Suprapubic skin (tissue), 4 donors: Measurements from ENCODE around the gene HOXB3. TPM values are rescaled to one million over a fixed set of nuclear protein-coding genes. Genes with fewer than 3 reads are reported as not detected.

Experiments
- DNase-seq, 2 donors: peaks; one replicate each; pipeline ENCODE4 v3.0.0-alpha.2; 2019; ENCODE audit warnings: low spot score in 2 of 2
- H3K27ac ChIP-seq: fragments of 200-600 bp; sonication (generic); one replicate; pipeline ENCODE4 v1.5.1; 2019
- H3K27me3 ChIP-seq: fragments of 200-600 bp; sonication (generic); one replicate; pipeline ENCODE4 v1.5.1; 2019
- H3K36me3 ChIP-seq: fragments of 200-600 bp; sonication (generic); one replicate; pipeline ENCODE4 v1.5.1; 2019
- H3K4me1 ChIP-seq: fragments of 200-600 bp; sonication (generic); one replicate; pipeline ENCODE4 v1.5.1; 2019
- H3K4me3 ChIP-seq: fragments of 200-600 bp; sonication (generic); one replicate; pipeline ENCODE4 v1.5.1; 2019; ENCODE audit warnings: mild to moderate bottlenecking
- H3K9me3 ChIP-seq: fragments of 200-600 bp; sonication (generic); one replicate; pipeline ENCODE4 v1.5.1; 2019
- EP300 ChIP-seq: sonication (generic); formaldehyde crosslinking; IDR thresholded peaks from one replicate; pipeline ENCODE4 v1.6.1; 2017; ENCODE audit warnings: antibody characterized with exemption
- POLR2A ChIP-seq, 2 donors: fragments of 450-650 bp; IDR thresholded peaks; one replicate each; pipeline ENCODE4 v1.6.1; 2017; ENCODE audit warnings: antibody characterized with exemption in 2 of 2, mild to moderate bottlenecking in 2 of 2, moderate library complexity in 2 of 2
- POLR2AphosphoS5 ChIP-seq, 3 donors: sonication (generic); formaldehyde crosslinking; IDR thresholded peaks; one replicate each; pipeline ENCODE4 v1.6.1; 2017; ENCODE audit warnings: antibody characterized with exemption in 3 of 3
- WGBS: methylation state at CpG from one replicate; pipeline ENCODE4 v1.1.5; 2018; 5-methylcytosine and 5-hydroxymethylcytosine counted together
- total RNA-seq, 4 donors: library from RNA; depleted of rRNA; stranded (reverse); fragments of >200 nt; gene quantifications; one replicate each; pipeline ENCODE4 v1.1.0, GENCODE V29; 2016
- TF ChIP-seq, protein P1 (sequence below), 2 donors: fragments of 200-600 bp in 1 of 2; fragments of 450-650 bp in 1 of 2; sonication (generic) in 1 of 2; IDR thresholded peaks; one replicate each; pipeline ENCODE4 v1.5.1; 2016 to 2019; ENCODE audit warnings: antibody characterized with exemption in 2 of 2, mild to moderate bottlenecking in 1 of 2, moderate library complexity in 1 of 2

The HOXB3 gene
- total RNA-seq, 4 donors from 2014 or later: 2.3 to 20.8 (median 3.9) TPM

DNA sequence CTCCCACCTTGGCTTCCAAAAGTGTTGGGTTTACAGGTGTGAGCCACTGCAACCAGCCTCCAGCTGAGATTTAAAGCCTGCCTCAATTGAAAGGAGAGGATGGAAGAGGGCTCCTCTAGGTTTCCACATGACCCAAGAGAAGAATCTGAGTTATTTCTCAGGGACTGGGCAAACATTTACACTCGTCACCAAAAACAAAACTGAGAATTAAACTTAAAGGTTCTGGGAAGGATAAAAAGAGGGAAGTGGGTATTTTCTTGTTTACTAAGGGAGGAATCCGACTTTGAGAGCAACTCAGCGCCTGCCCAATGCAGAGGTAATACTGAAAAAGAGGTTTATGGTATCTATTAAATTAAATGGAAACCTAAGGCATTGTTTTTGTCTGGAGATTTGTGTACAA lies 72.6 kb downstream of the HOXB3 start:
- no peak overlapping the region for H3K27ac ChIP-seq
- H3K36me3 ChIP-seq: no peaks in the 10 kb centered on the region
- WGBS: 41% methylated on average over 3 of the region's 3 CpGs
- DNase-seq: no peak
- no peak for TF ChIP-seq POLR2A (IDR thresholded peaks at IDR 0.05)
- no peaks in the 10 kb centered on the region for H3K9me3 ChIP-seq
- peaks cover 26% of the 10 kb centered on the region for H3K27me3 ChIP-seq
- H3K4me1 ChIP-seq: no peaks in the 10 kb centered on the region
- no peak overlapping the region for H3K4me3 ChIP-seq

DNA sequence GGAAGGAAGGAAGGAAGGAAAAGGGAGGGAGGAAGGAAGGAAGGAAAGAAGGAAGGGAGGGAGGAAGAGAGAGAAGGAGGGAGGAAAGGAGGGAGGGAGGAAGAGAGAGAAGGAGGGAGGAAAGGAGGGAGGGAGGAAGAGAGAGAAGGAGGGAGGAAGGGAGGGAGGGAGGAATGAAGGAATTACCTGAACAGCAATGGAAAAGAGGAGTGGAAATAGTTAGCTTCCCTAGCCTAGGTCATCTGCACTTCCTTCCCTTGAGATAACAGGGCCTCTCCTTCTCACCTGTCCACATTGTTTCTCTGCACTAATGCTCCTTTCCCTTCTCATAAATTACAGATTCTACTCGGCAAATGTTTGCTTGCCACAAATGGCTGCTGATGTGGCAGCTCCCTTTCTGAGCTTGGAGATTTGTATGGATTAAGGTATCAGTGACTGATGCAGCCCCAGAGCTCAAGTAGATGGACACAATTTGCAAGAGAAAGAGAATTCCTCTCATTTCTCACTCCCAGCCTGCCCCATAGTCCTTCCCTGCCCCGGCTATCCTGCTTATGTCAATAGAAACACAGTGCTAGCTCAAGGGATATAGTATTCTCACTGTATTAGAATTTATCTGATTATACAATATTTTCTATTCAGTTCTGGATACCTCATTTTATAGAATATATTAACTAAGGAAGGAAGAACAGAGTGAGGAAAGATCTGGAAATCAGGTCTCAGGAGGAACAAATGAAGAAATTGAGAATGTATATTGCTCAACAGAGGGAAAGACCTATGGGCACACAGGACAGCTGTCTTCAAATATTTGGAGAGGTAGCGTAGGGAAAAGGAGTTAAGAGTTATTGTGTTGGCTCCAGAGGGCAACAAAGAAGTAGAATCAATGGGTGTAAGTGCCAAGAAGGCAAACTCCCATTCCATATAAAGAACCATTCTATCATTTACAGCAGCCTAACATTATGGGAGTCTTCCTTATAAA lies 73.8 kb downstream of the HOXB3 start:
- Histone ChIP-seq H3K27me3 (peaks cover 32% of the 10 kb centered on the region), H3K36me3 (no peaks in the 10 kb centered on the region), H3K4me3 (no peak overlapping the region), H3K9me3 (no peaks in the 10 kb centered on the region), H3K27ac (no peak overlapping the region), H3K4me1 (no peaks in the 10 kb centered on the region)
- 71% methylated on average over 3 of the region's 3 CpGs for WGBS
- TF ChIP-seq POLR2A (IDR thresholded peaks at IDR 0.05): no peak
- TF ChIP-seq, protein P1, sequence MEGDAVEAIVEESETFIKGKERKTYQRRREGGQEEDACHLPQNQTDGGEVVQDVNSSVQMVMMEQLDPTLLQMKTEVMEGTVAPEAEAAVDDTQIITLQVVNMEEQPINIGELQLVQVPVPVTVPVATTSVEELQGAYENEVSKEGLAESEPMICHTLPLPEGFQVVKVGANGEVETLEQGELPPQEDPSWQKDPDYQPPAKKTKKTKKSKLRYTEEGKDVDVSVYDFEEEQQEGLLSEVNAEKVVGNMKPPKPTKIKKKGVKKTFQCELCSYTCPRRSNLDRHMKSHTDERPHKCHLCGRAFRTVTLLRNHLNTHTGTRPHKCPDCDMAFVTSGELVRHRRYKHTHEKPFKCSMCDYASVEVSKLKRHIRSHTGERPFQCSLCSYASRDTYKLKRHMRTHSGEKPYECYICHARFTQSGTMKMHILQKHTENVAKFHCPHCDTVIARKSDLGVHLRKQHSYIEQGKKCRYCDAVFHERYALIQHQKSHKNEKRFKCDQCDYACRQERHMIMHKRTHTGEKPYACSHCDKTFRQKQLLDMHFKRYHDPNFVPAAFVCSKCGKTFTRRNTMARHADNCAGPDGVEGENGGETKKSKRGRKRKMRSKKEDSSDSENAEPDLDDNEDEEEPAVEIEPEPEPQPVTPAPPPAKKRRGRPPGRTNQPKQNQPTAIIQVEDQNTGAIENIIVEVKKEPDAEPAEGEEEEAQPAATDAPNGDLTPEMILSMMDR (IDR thresholded peaks at IDR 0.05): no peak
- TF ChIP-seq EP300: no peak
- no peak for TF ChIP-seq POLR2AphosphoS5 (IDR thresholded peaks at IDR 0.05)
- DNase-seq: no peak

DNA sequence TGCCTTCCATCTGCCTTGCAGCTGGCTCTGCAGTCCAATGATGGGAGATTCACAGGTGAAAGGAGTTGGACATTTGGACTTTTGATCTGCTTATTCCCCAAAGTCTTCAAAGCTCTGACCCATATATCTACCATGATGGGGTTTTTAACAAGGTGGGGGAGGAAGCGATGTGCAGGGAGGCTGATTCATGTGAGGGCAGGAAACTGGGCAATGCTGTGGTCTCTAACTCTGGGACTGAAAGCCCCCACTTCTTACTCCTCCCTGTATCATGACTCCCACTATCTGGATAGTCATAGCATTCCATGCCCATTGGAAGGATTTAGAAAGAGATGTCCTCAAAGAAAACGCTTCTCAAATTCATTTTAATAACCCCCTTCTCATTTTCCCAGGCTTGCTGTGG lies 75.6 kb downstream of the HOXB3 start:
- no peak overlapping the region for H3K4me3 ChIP-seq
- no peak for DNase-seq
- WGBS: 89% methylated on average over 2 of the region's 2 CpGs
- H3K9me3 ChIP-seq: no peaks in the 10 kb centered on the region
- no peaks in the 10 kb centered on the region for H3K36me3 ChIP-seq
- H3K27ac ChIP-seq: no peak overlapping the region
- H3K4me1 ChIP-seq: no peaks in the 10 kb centered on the region
- H3K27me3 ChIP-seq: peaks cover 29% of the 10 kb centered on the region
- TF ChIP-seq EP300 (no peak), POLR2A (IDR thresholded peaks at IDR 0.05) (no peak), POLR2AphosphoS5 (IDR thresholded peaks at IDR 0.05) (no peak)
- TF ChIP-seq, protein P1 (IDR thresholded peaks at IDR 0.05): no peak

DNA sequence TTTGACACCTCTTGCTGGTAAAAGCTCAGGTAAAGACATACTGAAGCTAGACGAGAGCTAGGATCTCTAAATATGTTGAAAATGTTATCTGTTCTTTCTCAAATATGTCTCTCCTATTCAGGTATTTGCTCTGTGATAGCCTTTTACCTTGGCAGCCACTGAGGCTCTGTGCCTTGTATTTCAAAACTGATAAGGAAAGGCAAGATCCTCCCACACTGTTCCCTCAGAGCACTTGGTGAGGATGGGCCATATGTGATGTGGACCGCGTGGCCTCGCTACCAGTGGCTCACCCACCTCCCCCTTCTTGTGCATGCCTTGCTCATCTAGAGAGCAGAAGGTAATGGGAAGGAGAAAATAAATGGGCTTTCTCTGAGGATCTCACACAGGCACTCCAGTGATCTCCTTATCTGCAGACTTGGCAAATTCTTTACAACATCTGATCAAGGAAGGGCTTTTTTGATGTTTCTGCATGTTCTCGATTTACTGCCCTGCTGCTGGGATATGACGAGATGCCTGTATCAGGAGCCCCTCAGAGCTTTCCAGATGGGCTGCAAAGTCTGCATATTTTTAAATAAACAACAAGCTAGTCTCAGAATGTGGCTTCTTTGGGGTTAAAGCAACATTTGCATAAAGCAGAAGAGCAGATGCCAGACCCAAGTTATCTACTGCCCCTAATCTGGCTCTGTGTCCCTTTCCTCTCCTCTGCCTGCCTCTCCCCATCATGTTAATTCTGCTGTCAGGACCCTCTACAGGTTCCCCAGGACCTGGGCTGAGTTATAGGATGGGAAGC lies 76.2 kb downstream of the HOXB3 start:
- Histone ChIP-seq H3K36me3 (no peaks in the 10 kb centered on the region), H3K27ac (no peak overlapping the region)
- 84% methylated on average over 6 of the region's 6 CpGs for WGBS

DNA sequence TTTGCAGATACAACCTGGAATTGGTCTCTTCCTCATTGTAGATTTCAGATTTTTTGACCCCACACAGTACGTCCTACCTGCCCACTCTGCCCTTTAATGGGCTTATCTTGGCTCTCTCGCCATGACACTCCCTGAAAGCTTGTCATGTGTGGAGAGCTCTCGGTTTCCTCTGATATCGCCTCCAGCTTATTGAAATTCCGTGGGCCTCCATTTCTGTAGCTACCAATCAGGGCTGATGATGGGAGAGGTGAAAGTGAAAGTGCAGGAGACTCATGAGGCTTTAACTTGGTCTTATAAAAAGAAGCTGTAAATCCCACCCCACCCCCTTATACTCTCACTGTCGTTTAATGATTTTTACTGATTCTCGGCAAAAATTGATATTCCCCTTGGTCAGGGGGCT lies 76.9 kb downstream of the HOXB3 start:
- H3K4me1 ChIP-seq: no peaks in the 10 kb centered on the region
- peaks cover 36% of the 10 kb centered on the region for H3K27me3 ChIP-seq
- WGBS: 71% methylated on average over 7 of the region's 7 CpGs
- H3K36me3 ChIP-seq: no peaks in the 10 kb centered on the region
- no peak overlapping the region for H3K27ac ChIP-seq
- TF ChIP-seq POLR2AphosphoS5 (IDR thresholded peaks at IDR 0.05) (no peak), POLR2A (IDR thresholded peaks at IDR 0.05) (no peak), EP300 (no peak)
- TF ChIP-seq, protein P1 (IDR thresholded peaks at IDR 0.05): no peak
- no peak for DNase-seq
- H3K9me3 ChIP-seq: no peaks in the 10 kb centered on the region
- no peak overlapping the region for H3K4me3 ChIP-seq

More for the DNA sequence above, 76.2 kb downstream of the HOXB3 start:
- H3K4me1 ChIP-seq: no peaks in the 10 kb centered on the region
- TF ChIP-seq POLR2AphosphoS5 (IDR thresholded peaks at IDR 0.05): no peak
- TF ChIP-seq POLR2A (IDR thresholded peaks at IDR 0.05): no peak
- no peak for TF ChIP-seq EP300
- TF ChIP-seq, protein P1 (IDR thresholded peaks at IDR 0.05): no peak
- peaks cover 29% of the 10 kb centered on the region for H3K27me3 ChIP-seq
- no peak overlapping the region for H3K4me3 ChIP-seq
- H3K9me3 ChIP-seq: no peaks in the 10 kb centered on the region
- DNase-seq: no peak
